ENCODE data around the gene DFFA. TPM values are rescaled to one million over a fixed set of nuclear protein-coding genes. Genes with fewer than 3 reads are reported as not detected.

Gene DFFA
- total RNA-seq, 3 donors from 2014 or later (not counting 1 experiment from before 2014, with no cell fraction given): 17.5 to 21.8 (median 21.5) TPM

GRCh38 chr1:10515976-10516750 lies 43.8 kb upstream of the DFFA start:
- 85% methylated on average over 6 of the region's 6 CpGs for WGBS (ENCODE audit: insufficient coverage)
- H3K4me3 Mint-ChIP-seq: no peak overlapping the region

GRCh38 chr1:10515301-10515975 lies 43.1 kb upstream of the DFFA start:
- no peaks in the 10 kb centered on the region for H3K27me3 ChIP-seq (ENCODE audit: control insufficient read depth, insufficient read depth, low read length)
- H3K4me1 ChIP-seq (ENCODE audit: control insufficient read depth, insufficient read depth, low read length): peaks cover 49% of the 10 kb centered on the region
- no peaks in the 10 kb centered on the region for H3K27me3 Mint-ChIP-seq (ENCODE audit: low read depth in 2 of 2)
- ATAC-seq (no peak), DNase-seq (peak in 1 of 2 donors; percentile 43)
- no peak overlapping the region for H3K4me3 ChIP-seq (ENCODE audit: low read length)
- no peak for TF ChIP-seq CTCF (IDR thresholded peaks at IDR 0.05)
- no peaks in the 10 kb centered on the region for H3K36me3 ChIP-seq (ENCODE audit: control insufficient read depth, insufficient read depth, low read length)
- no peaks in the 10 kb centered on the region for H3K36me3 Mint-ChIP-seq
- peak overlapping the region; percentile 78 to 96 for H3K27ac Mint-ChIP-seq
- no peaks in the 10 kb centered on the region for H3K9me3 Mint-ChIP-seq
- intact Hi-C loops (cut with micrococcal nuclease): no loop called here
- 63% methylated on average over 10 of the region's 10 CpGs for WGBS (ENCODE audit: insufficient coverage)
- H3K27ac ChIP-seq (ENCODE audit: low read length): no peak overlapping the region
- H3K9me3 ChIP-seq (ENCODE audit: control insufficient read depth, insufficient read depth, low read length): no peaks in the 10 kb centered on the region
- H3K4me1 Mint-ChIP-seq: peaks cover 55 to 70% of the 10 kb centered on the region in 2 donors
- H3K4me3 Mint-ChIP-seq: peak overlapping the region; percentile 62

More at GRCh38 chr1:10515976-10516750, 43.8 kb upstream of the DFFA start:
- Histone ChIP-seq H3K9me3 (ENCODE audit: control insufficient read depth, insufficient read depth, low read length) (no peaks in the 10 kb centered on the region), H3K27ac (ENCODE audit: low read length) (no peak overlapping the region), H3K4me3 (ENCODE audit: low read length) (no peak overlapping the region), H3K27me3 (ENCODE audit: control insufficient read depth, insufficient read depth, low read length) (no peaks in the 10 kb centered on the region), H3K4me1 (ENCODE audit: control insufficient read depth, insufficient read depth, low read length) (peaks cover 44% of the 10 kb centered on the region), H3K36me3 (ENCODE audit: control insufficient read depth, insufficient read depth, low read length) (no peaks in the 10 kb centered on the region)
- Mint-ChIP-seq H3K27me3 (ENCODE audit: low read depth in 2 of 2) (no peaks in the 10 kb centered on the region), H3K27ac (peak overlapping the region; percentile 78 to 96), H3K4me1 (peaks cover 49 to 67% of the 10 kb centered on the region in 2 donors), H3K36me3 (no peaks in the 10 kb centered on the region), H3K9me3 (no peaks in the 10 kb centered on the region)
- no peak for TF ChIP-seq CTCF (IDR thresholded peaks at IDR 0.05)
- intact Hi-C loops (cut with micrococcal nuclease): no loop called here
- ATAC-seq: no peak
- DNase-seq: no peak

GRCh38 chr1:10514490-10515235 lies 42.3 kb upstream of the DFFA start:
- no peaks in the 10 kb centered on the region for H3K27me3 ChIP-seq (ENCODE audit: control insufficient read depth, insufficient read depth, low read length)
- H3K4me3 ChIP-seq (ENCODE audit: low read length): no peak overlapping the region
- peak; percentile 41 for TF ChIP-seq CTCF (IDR thresholded peaks at IDR 0.05)
- intact Hi-C loops (cut with micrococcal nuclease): loop anchor here (5.0 kb wide), 1 partner anchor 178 kb away; no protein-coding TSS in a partner anchor
- Mint-ChIP-seq H3K27me3 (ENCODE audit: low read depth in 2 of 2) (no peaks in the 10 kb centered on the region), H3K4me1 (peaks cover 62 to 77% of the 10 kb centered on the region in 2 donors), H3K9me3 (no peaks in the 10 kb centered on the region), H3K27ac (peak overlapping the region; percentile 93 to 96), H3K4me3 (peak overlapping the region; percentile 54), H3K36me3 (no peaks in the 10 kb centered on the region)
- no peaks in the 10 kb centered on the region for H3K36me3 ChIP-seq (ENCODE audit: control insufficient read depth, insufficient read depth, low read length)
- WGBS (ENCODE audit: insufficient coverage): 88% methylated on average over 8 of the region's 8 CpGs
- peak in 1 of 2 donors; percentile 59 for DNase-seq
- H3K4me1 ChIP-seq (ENCODE audit: control insufficient read depth, insufficient read depth, low read length): peaks cover 57% of the 10 kb centered on the region
- no peaks in the 10 kb centered on the region for H3K9me3 ChIP-seq (ENCODE audit: control insufficient read depth, insufficient read depth, low read length)
- H3K27ac ChIP-seq (ENCODE audit: low read length): no peak overlapping the region
- ATAC-seq: no peak
